ENCODE results near the gene SEPTIN2.
"Not testable (repeated sequence)": the region's sequence is repeated elsewhere in the genome, so short reads cannot be mapped to it uniquely, and the experiment has no call there.

Gene SEPTIN2

DNA sequence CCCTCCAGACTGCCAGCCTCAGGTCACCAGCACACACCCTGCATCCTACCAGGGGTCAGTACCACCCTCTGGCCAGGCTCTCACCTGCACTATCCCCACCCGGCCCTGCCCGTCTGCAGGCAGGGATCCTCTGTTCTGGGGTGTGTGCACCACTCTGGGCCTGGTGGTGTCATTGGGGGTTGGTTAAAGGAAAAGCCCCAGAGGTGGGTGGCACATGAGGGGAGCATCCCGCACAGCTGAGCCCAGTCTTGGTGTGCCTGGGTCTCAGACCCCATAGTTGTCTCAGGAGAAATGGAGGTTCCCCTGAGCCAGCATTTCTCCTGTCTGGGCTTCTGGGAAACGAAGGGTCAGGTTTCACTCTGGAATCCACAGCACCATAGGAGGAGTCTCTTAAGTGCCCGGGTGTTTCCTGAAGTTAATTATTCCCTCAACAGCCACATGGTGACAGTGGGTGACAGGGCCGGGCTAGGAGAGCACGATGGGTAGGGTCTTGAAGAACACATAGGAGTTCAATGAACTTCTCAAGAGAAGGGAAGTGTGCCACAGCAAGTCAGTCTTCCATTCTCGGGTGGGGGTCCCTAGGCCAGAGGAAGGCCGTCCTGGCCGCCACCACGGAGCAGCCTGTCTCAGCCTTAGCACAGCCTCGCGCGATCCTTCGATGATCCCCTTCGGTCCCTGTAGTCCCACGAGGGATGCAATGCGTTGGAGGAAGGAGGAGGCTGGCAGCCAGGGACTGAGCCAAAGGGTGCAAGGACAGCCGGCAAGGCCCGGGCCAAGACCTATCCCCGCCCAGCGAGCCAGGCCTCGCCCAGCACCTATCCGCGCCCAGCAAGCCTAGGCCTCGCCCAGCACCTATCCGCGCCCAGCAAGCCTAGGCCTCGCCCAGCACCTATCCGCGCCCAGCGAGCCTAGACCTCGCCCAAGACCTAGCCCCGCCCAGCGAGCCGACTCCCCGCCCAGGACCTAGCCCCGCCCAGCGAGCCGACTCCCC, 39.2 kb downstream of the SEPTIN2 start:
- DNase-seq, result peak; percentile 67

DNA sequence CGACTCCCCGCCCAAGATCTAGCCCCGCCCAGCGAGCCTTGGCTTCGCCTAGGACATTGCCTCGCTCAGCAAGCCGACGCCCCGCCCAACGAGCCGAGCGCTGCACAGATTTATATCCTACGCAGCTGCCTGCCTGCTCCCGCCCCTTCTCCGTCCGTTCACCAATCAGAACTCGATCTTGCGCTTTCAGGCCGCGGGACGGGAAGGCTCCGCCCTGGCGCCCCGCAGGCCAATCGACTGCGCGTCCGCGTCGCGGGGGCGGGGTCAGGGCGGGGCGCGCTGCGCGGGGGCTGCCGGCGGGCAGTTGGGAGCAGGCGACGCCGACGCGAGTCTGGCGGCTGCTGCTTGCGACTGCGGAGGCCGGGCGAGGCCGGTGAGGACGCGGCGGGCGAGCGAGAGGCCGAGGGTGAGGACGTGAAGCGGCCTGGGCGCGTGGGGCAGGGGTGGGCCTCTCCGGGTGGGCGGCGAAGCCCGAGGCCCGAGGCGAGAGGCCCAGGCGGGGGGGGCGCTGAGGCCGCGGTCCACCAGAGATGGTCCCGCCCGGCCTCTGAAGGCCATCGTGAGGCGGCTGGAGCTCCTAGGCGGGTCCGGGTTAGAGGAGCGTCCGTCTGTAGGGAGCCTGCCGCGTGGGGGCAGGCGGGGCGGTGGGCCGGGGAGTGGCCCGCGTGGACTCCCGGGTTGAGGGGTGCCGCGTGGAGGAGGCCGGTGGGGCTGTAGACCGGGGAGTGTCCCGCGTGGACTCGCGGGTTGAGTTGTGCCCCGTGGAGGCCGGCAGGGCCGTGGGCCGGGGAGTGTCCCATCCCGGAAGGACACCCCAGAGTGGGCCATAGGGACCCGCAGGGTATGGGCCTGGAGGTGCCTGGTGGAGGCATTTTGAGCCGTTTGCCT, 40.5 kb downstream of the SEPTIN2 start, which contains the start of gene FARP2:
TSS of gene FARP2 (plus strand) at position 303 of the 888 bp plus-strand sequence. CDS start 16,823 bp downstream, outside the sequence.
- peak; percentile 92 for DNase-seq

DNA sequence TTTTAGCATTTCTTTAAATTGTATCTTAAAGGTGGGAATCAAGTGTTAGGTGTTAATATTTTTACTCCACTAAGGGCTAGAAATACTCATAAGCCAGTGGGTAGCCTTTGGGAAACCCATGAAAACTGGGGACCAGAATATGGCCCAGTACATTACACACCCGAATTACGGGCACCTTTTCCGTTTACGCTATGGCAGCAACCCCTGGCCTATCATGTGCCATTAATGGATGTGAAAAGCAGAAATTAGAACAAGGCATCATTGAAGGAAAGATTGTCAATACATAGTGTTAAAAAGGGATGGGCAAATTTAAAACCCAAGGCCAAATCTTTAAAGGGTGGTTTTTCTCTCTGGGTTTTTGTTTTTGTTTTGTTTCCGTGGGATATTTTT, 41.1 kb downstream of the SEPTIN2 start:
- DNase-seq, result no peak

DNA sequence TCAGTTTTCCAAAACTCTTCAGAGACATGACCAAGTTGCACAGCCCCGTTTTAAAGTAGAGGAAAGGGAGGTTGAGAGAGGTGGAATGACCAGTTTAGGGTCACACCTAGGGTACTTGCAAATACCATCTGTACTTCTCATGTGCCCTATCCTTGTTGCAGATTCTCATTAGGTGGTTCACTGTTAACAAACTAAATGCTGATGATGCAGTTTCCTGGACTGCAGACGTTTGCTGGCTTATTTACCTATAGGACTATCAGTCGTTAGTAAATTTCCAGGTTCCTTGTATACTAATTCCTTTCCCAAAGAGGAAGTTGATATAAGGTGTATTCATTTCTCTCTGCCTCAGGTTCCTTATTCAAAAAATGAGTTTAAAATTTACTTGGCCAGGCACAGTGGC, 41.8 kb downstream of the SEPTIN2 start:
- DNase-seq, result no peak

DNA sequence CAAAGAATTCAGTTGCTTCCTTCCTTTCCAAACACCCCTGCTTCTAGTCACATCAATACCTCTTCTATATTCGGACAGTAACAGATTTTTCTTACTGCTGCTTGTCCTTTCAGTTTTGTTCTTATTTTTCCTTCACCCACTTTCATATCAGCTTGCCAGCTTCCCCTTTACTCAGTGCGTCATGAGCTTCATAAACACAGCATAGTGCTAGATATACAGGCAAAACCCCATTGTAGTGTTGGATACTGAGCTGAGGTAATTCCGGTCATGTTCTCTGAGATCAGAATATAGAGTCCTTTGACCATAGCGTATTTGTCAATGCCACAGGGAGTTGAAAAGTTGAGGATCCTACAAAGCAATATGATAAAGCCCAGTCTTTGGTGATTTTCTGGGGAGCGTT, 42.7 kb downstream of the SEPTIN2 start:
- no peak for DNase-seq

DNA sequence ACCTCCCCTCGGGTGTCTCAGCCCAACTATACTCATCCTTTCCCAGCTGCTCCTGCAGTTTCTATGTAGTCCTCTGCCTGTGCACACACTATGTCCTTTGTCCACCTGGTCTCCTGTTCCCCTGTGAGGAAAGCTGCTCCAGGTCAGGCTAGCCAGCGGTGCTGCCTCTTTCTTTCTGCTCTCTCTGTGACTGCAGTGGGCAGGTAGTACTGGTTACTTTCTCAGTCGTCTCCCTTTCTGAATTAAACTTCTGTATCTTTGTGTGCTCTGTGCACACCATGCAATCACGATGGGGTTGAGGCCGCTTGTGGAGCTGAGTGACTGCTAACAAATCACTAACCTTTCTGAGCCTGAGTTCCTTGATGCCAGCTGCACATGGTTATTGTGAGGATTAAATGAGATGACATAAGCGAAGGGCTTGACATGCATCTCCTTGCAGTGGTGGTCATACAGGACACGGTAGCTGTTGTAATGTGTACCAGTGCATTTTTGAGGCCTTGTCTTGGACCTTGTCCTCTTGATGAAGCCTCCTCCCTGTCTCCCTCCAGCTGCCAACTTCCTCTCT, 43.8 kb downstream of the SEPTIN2 start:
- DNase-seq, result no peak

DNA sequence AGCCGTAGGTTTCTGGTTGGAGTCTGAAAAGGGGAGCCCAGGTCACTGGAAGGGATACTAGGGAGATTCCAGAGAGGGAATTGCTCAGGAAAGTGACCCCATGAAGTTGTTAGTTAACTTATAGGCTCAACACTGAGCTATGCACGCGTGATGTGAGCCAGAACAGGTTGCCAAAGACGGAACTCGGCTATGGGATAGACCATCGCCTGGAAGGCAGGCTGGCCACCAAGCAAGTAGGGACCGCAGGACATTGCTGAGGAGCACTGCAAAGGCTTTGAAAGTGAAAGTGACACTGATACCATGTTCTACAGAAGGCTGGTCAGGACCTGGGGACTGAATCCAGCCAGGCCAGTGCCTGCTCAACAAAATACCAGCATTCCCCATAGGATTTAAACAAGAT, 47.7 kb downstream of the SEPTIN2 start:
- DNase-seq, result no peak

DNA sequence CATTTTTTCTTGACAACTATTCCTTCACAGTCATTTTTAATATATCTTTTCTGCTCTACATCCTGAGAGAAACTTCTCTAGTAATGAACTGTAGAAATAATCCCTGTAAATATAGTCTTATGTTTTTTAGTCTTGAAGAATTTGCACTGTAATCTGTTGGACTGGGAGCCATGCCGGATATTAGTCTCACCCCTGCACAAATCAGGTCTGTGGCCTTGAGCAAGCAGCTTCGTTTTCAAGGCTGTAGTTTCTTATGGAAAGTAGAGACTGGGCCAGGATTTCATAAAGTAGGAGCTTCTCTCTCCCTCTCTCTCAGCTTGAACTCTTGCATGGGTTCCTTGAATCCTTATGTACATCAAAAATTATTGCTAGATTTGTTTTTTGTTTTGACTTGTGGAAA, 49.1 kb downstream of the SEPTIN2 start:
- DNase-seq, result no peak

DNA sequence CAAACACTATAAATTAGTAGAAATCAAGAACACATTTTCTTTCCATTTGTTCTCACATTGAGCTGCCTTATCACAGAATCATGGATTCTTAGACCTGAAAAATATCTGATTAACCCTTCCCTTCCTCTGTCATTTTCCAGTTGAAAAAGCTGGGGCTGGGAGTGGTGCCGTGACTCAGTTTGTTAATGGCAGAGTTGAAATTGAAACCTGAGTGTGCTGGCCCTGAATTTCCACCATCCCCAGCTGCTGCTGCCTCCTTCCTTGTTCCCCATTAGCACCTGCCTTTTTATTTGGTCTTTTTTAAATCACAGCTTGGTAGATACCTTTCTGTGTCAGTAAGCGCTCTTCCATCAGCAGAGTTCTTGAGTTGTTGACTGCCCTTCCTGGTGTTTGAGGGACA, 51.0 kb downstream of the SEPTIN2 start:
- DNase-seq, result no peak

DNA sequence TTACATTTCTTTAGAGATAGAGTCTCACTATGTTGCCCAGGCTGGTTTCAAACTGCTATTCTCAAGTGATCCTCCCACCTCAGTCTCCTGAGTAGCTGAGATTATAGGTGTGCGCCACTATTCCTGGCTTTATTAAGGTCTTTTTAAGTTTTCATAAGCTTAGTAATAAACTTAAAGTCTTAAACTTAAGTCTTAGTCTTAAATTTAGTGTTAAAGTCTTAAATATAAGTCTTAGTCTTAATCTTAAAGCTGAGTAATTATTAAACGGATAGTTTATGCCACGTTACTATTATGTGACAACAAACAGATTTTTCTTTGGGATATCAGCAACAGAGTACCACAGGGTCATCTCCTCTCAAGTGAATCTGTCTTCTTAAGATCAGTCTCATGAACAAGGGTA, 52.9 kb downstream of the SEPTIN2 start:
- no peak for DNase-seq

DNA sequence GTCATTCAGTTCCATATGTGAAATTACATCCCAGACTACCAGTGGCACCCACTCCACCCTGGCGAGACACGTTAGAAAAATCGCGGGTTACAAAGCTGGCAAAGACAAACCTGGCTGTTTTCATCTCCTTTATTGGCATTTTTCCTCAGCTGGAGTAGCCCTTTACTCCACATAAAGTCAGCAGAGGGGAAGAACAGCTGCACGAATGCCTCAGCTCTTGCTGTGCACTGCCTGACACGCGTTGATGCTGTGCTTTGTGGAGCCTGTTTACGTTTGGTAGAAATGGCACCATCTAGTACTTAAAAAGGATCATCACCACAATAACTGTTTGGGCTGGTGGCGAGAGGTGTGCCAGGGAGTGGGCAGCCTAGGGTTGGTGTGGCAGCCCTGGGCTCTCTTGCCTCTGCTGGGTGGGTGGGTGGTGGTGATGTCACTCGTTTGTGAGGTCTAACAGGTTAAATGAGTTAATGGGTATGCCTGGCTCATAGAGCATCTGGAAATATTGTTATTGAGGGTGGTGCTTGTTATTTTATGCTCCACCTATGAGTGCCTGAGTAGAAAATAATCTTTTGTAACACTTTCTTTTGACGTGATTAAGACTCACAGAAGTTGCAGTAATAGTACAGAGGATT, 56.8 kb downstream of the SEPTIN2 start:
- no peak for DNase-seq

DNA sequence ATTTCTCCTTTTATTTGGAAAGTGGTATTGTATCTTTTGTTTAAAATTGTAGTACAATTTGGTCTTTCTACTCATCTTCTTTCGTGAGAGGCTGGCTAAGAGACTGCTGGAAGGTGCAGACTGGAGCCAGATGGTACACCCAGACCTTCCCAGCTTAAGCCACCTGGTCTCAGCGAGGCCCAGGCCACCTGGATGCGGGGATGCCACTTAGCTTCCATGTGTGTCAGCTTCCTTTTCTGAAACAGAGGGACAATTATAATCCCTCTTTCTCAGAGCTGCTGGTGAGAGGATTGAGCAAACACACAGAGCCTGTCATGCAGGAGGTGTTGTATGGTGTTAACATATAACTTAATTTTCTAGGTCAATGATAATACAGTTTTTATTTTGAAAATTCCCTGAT, 57.7 kb downstream of the SEPTIN2 start:
- no peak for DNase-seq

DNA sequence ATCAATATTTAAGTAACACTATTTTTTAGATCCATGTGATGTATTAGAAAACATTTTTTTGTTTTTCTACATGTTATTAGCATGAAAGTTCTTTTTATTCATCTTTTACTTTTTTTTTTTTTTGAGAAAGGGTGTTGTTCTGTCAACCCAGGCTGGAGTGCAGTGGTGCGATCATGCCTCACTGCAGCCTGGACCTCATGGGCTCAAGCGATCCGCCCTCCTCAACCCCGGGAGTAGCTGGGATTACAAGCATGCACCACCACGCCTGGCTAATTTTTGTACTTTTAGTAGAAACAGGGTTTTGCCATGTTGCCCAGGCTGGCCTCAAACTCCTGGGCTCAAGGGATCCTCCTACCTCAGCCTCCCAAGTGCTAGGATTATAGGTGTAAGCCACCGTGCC, 58.2 kb downstream of the SEPTIN2 start:
- DNase-seq, result not testable (repeated sequence)

DNA sequence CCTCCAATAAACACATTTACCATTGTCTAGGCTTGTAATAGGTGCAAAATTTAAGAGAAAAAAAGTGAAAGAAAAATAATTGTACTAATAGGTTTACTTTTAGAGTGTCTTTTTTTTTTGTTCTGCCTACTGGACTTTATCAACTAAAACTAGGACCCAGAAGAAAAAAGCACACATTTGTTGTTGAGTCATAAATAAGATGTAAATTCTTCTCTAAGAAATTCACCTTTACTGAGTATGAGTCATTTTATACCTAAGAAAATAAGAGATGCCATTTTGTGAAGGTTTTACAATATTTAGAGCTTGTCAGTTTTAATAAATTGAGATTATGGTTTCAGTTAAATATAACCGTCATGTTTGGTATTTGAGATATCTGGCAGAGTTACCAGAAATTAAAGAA, 59.6 kb downstream of the SEPTIN2 start:
- no peak for DNase-seq

DNA sequence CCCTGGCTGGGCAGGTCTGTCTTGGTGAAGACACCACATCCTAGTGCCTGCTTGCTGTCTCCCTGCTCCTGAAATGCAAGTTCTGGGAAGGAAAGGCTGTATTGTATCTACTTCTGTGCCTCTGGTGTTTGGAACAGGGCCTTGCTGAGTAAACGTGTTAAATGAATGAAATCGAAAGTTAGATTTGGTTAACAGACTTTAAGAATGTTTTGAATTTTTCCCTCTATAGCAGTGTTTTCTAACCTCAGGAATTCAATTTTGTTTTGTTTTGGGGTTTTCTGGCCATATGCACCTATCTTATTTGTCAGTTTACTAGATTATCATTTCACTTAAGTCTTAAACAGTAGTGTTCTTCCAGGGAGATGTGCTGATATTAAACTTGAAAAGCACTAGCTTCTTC, 61.1 kb downstream of the SEPTIN2 start:
- DNase-seq, result no peak

DNA sequence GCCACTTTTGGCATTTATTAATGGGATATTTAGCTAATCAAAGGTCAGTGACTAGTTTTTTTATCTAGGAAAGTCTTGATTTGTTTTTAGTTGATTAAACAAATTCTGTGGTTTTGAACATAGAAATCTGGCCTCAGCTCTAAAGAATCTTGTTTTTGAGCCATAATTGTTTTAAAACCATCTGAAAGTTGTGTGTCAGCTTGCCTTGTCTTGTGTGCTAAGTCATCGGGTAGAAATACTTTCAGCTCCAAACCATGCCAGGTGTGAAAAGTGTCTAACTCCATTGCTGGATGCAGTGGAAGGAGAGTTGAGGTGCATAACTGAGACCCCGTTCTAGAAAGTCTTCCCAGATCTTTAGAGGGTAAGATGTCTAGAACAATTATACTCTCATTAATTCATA, 63.1 kb downstream of the SEPTIN2 start:
- DNase-seq, result no peak

DNA sequence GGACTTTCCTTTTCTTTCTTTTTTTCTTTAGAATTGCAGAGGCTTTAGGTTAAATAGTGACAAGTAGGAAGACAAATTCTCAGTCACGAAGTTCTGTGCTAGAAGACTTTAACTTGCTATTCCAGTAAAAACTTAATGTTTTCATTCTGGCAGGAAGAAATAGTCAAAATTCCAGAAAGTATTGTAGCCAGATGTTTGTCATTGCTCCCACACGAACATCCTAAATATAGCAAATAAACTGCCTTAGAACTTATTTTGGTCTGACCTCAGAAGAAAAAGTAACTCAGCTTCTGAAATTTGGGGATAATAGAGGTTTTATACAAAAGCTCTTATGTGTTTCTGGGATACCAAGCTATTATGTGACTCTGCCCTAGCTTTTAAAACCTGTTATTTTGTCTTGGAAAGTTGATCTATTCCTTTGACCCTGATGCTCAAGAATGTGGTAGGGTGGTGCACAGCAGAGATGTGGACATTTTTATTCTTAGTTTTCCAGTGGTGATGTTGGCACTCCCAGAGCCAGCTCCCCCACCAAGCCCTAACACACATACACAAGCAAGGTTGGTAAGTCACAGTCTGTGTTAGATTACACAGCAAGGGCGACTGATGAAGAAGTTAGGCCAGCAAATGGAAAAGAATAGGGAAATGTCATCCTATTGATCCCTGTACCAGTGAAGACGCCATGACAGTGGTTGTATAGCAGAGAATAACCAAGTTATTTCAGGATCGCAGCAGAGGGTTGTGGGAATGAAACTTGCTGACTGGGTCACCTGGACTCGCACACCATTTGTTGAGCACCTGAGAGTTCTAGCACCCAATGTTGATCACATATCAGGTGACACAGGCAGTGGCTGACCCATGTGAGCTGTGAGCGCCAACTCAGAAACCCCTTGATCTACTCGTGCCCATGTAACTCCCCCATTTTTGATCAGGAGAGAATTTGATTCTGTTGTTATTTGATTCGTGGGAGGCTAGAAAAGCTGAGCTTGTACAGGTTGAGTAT, 64.1 kb downstream of the SEPTIN2 start:
- DNase-seq, result no peak

DNA sequence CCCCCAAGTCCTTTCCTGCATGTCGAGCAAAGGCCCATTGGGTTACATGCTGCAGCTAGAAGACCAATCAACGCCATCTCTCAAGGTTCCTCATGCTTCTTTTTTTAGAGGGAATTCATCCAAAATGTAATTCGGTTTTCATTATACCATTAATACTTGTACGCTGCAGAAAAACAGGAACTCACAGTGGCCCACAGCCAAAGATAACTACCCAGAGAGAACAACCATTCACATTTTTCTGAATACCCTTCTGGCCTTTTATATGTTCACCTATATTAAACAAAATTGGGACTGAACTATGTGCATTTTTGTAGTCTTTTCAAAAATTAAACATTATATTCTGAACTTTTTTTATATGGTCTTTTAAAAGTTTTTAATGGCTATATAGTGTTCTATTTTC, 66.1 kb downstream of the SEPTIN2 start:
- no peak for DNase-seq

DNA sequence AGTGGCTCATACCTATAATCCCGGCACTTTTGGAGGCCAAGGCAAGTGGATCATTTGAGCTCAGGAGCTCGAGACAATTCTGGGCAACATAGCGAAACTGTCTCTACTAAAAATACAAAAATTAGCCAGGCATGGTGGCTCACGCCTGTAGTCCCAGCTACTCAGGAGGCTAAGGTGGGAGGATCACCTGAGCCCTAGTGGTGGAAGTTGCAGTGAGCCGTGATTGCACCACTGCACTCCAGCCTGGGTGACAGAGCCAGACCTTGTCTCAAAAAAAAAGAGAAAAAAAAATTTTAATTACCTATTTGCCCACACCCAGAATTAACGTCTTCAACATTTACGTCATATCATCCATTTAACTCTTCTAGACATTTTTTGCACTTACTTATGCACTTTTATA, 69.7 kb downstream of the SEPTIN2 start:
- not testable (repeated sequence) for DNase-seq

DNA sequence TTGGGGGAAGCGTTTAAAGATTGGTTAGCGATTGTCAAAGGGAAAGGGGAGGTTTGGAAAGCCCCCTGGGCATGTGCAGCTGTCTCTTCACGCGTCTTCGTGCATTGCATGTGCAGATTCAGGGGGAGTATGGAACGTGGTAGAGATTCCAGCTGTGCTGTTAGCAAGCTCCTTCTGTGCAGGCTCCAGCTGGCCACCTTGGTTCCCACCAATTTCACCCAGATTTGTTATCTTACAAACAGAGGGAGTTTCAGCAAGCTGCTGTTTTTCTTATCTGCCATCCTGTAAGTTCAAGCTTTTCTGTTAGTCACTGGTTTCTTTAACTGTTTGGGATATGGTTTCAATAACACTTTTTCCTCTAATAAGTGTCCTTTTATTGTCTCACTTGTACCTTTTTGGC, 70.8 kb downstream of the SEPTIN2 start:
- no peak for DNase-seq

DNA sequence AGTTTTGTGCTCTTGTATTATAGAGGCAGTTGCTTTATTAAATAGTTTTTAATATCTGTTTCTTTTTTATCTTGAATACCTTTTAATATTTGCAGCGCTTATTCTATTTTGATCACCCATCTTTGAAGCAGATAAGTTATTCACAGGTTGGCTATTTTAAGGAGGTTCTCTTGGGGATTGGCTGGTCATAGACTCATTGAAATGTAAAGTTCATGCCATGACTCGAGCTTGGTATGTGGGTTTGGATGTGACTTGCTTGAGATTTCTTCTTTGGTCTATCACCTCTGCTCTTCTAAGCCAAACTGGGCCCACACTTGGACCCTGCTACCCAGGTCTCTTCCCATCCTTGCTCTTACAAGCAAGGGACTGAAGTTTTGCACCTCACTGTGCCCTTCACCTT, 74.0 kb downstream of the SEPTIN2 start:
- DNase-seq, result no peak
